Activated CD4-positive, CD25-positive, alpha-beta regulatory T cell treated with anti-CD3 and anti-CD28 coated beads, Interleukin-2, amount 50 U/mL, for 24 hours (primary cell): ENCODE data around the gene PTBP3.

Experiments used
- ATAC-seq, 2 donors: fragments of 150-1000 bp; cut with Tn5 transposase; one replicate each; pipeline ENCODE4 v1.10.0; 2021; ENCODE audit warnings: mild to moderate bottlenecking in 1 of 2, moderate library complexity in 1 of 2

The PTBP3 gene

DNA sequence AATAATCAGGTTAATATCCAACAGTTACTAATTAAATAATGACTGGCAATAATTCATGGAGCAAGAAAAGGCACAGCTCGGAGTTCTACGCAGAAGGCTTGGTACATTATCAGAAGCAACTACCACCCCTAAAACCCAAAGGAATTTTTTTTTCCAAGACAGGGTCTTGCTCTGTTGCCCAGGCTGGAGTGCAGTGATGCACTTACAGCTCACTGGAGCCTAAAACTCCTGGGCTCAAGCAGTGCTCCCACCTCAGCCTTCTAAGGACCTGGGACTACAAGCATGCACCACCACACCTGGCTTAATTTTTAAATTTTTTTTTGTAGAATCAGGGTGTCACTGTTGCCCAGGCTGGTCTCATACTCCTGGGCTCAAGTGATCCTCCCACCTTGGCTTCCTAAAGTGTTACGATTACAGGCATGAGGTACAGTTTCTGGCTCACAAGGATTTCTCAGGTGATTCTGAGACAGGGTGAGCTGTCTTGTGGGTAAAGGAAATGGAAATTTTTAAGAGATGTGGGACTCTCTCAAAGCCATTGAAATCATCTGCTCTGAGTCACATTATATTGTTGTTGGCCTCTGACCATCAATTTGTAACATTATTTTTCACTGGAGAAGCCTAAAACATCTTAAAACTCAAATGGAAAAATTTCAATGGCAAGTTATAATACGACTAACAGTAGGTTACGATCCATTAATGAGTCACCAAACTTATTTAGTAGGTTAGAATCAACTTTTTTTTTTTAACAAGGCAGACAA is 26.8 kb upstream of the PTBP3 start:
- ATAC-seq, result peak; percentile 76 to 77

DNA sequence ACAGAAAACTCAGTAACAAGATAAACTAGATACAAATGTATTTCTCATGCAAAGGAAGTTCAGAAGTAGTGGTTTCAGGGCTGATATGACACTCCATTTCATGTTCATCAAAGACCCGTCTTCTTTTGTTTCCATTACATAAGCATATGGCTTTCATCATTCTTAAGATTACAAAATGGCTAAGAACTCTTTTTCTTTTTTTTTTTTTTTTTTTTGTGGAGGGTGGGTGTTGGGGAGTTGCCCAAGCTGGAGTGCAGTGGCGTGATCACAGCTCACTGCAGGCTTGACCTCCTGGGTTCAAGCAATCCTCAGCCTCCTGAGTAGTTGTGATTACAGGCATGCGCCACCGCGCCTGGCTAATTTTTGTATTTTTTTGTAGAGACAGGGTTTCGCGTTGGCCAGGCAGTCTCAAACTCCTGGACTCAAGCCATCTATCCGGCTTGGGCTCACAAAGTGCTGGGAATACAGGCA is 22.0 kb upstream of the PTBP3 start:
- ATAC-seq, result peak; percentile 63 to 74

DNA sequence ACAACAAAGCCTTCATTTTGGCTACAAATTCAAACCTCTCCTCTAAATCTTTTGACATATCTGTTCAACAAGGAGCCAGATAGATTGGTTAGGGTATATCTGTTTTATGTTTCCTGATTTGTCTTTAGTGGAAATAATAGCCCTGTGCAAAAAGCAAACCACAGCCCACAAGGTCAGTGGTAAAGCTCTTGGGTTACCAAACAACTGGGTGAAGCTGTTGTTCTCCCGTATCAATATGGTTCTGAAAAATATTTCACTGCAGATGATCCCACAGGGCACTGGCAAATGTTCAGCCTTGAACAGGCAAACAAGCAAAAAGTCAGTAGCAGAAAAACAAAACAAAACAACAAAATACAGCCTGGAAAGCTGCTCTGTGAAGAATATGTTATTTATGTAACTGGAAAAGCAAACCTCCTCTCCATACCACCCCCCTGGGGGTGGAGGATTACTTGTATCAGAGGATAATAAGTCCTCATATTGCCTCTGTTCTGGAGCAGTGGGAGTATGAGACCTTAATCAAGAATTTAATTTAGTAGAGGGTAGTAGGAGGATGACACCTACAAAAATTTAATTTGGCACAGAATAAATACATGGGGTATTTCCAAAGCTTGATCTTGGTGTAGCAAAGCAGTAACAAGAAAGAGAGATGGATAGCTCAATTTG is 20.8 kb upstream of the PTBP3 start:
- no peak for ATAC-seq

DNA sequence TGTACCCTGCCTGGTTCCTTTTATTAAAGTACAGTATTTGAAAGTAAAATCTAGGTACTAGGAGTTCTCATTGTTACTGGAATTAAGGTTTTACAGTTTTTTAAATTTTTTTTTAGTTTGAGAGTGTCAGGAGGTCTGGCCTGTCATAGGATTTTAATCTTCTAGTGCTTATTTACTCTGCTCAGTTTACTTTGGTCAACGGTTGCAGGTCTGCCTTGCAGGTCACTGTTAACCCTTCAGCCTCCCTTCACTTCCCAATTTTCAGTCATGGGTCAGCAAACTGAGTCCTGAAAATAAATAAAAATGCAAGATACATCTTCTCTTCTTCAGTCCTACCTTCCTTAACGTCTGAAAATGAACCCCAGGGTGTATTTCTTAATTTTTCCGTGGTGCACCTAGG is 18.8 kb upstream of the PTBP3 start:
- no peak for ATAC-seq

DNA sequence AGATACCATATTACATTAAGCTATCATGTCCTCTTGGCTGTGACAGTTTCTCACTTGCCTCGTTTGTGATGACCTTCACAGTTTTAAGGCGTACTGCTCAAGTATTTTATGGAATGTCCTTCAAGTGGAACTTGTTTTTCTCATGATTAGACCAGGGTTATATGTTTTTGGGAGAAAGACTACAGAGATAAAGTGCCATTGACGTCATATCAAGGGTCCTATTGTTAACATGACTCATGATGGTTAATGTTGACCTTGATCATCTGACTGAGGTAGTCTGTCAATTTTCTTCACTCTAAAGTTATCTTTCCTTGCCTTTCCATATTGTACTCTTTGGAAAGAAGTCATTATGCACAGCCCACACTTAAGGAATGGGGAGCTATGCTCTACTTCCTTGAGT is 17.8 kb upstream of the PTBP3 start:
- no peak for ATAC-seq

DNA sequence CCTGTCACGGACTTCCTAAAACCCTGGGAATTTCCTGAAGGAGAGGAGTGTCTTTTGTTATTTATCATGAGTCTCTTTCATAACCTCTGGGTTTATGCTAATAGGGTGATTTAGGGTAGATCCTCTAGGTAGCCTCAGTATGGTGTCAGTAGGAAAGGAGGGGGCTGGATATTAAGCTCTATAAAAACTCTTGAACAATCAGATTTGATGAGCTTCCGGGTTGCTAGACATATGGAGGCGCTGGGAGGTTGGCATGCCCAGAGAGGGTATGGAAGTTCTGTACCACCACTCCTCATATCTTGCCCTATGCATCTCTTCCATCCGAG is 15.6 kb upstream of the PTBP3 start:
- no peak for ATAC-seq

DNA sequence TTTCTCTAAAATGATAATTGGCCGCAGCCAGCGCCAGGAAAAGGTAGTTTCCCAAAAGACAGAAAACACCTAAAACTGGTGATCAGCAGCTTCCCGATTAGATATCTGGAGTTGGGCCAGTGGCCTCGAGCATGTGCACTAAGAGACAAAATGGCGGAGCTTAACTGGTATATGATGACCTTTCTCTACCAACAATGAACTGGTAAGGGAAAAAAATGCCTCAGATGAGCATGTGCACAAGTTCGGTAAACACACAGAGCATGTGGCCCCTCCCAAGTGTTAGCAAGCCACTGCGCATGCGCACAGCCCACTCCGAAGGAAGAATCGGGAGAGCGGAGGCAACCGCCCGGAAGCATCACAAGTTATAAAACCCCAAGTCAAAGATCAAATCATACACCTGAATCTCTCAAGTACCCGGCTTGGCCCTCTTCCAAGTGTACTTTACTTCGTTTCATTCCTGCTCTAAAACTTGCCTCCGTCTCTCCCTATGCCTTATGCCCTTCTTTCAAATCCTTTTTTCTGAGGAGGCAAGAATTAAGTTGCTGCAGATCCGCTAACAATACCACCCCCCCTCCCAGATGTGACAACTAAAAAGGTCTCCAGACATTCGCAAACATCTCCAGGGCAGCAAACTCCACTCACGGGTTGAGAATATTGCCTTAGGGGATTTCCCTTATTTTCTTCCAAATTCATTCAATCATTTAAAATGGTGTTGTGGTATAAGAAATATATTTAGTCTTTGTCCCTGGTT is 15.0 kb upstream of the PTBP3 start:
- ATAC-seq, result peak in 1 of 2 donors; percentile 58

DNA sequence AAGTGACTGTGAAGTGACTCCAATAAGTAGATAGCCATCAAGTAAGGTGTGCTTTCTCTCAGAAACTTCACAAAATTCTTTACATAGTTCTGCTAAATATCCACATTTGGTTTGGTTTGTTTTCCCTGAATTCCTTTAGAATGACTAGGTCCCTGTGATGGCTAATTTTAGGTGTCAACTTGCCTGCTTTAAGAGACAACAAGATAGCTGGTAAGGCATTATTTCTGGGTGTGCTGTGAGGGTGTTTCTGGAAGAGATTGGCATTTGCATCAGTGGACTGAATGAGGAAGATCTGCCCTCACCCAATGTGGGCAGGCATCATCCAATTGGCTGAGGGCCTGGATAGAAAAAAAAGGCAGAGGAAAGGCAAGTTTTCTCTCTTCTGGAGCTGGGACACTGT is 8.3 kb upstream of the PTBP3 start:
- no peak for ATAC-seq

DNA sequence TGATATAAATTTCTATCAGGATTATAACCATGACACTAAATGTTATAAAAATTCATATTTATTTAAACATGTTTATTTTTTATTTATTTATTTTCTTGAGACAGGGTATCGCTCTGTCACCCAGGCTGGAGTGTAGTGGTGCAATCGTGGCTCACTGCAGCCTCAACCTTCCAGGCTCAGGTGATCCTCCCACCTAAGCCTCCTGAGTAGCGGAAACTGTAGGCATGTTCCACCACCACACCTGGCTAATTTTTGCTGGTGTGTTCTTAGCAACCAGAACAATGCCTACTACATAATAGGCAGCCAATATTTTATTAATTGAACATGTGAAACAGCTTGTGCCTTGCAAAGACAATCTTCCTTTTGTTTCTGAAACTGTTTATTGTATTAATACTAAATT is 6.5 kb upstream of the PTBP3 start:
- ATAC-seq, result no peak

DNA sequence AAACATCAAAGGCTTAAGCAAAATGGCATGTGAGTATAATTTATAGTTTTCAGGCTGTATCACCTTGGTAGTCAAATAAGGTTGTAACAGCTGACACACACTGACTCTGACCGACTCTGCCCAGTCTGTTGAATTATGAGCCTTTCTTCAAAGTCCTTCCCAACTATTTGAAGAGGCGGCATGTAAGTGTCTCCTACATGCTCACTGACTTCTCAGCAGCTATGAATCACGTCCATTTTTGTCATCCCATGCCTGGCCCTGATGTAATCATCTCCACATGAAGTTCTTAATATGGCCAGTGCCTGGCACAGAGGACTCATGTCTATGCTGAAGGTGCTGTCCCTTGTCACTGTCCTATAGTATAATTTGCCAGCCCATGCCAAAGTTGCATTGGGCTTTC is 5.1 kb upstream of the PTBP3 start:
- no peak for ATAC-seq

DNA sequence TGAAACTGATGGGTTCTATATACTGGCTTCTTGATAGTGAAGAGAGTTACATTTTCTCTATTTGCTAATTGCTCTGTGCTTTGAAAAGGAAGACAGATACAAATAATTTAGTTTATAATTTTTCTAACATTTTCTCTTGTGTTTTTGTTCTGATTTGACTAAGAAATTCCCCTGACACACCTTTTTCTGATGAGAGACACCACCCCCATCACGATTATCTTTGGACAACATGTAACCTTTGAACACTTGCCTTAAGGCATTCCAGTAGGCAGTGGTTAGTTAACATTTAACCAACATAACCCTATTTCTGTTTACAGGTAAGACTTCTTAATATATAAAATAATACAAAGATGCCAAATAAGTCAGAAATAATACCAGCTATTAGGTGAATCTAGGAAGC is 4.1 kb upstream of the PTBP3 start:
- ATAC-seq, result no peak

DNA sequence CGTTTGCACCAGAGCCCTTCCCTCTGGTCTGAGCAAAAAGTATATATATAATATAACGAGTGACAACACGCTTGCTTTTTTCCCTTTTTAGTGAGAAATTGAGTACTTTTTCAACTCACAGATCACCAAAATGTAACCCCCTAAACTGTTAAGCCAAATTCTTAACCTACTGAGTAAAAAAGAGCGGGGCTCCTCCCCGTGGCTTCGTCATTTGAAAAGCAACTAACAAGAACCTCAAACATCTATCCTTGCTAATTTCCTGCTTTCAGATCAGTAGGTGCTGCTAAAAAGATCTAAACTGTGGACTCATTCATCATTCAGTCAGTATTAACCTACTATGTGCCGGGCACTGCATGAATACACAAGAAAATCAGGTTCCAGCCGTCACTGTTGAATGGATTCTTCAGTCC is 1.0 kb upstream of the PTBP3 start:
- peak; percentile 13 to 27 for ATAC-seq

DNA sequence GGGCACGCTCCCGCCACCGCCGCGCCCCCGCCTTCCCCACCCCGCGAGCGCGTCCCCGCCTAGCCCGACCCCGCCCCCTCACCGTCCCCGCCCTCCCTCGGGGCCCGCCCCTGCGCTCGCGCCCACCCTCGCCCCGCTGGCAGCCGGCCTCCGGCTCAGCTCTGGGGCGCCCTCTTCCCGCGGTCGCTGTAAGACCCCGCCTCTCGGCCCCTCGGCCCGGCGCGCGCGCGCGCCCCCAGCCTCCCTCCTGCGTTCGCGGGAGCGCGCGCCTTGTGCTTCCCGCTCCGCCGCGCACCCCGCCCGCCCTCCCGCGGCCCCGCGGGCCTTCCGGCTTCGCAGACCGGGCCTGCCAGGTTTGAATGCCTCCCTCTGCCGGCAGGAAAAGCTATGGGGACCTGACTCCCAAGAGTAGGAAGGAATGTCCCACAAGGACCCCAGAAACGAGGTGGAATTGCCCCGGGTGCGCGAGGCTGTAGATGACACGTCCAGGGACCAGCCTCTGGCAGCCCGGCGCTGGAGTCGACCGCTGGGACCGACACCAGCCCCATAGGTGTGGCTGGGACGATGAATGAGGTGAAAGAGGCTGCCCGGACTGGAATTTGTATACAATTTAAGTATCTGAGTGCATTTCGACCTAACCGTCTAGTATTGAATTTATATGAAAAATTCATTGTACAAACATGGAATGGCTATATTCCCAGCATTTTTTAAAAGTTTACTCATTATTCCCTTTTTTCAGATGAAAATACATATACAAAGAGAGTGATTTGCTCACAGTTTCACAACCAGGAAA is 416 bp upstream of the PTBP3 start:
- peak; percentile 77 to 86 for ATAC-seq

DNA sequence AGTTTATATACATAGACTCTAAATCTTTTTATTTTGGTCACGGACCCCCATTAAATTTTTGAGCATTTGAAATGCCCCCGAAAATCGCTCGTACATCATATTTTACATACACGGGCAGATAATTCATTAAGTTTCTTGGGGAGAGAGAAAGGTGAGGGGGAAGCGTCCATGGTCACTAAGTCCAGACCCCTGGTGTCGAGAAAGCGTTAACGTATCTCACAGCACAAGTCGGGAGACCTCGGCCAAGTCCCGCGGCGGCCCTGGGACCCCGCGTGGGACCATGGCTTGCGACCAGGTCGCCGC is 794 bp downstream of the PTBP3 start:
- no peak for ATAC-seq

DNA sequence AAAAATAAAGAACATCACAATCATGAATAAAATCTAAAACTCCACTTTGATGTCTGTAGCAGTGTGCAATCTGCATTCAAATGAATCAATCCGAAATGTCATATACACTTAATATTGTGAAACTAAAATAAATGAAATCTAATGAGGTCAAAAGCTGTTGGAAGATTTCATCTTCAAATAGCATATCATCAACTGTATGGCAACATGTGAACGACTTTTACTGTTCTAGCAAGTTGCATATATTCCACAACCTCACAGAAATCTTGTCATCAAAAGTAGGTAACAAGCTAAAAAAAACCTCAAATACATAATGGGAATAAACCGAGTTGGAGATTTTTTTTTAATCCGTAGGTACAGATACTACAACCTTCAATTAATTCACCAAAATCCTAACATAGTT is 1.2 kb downstream of the PTBP3 start:
- no peak for ATAC-seq

DNA sequence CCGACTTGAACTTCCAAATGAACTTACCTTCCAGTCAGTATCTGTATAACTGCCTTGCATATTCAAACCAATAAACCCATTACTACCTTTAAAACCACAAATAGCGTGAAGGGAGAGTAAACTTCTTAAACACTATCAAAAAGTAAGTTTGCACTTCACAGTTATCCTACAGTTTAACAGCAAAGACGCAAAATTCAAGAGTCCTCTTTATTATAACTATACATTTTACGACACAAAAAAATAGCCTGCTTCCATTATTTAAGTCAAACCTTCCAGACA is 1.8 kb downstream of the PTBP3 start:
- no peak for ATAC-seq

DNA sequence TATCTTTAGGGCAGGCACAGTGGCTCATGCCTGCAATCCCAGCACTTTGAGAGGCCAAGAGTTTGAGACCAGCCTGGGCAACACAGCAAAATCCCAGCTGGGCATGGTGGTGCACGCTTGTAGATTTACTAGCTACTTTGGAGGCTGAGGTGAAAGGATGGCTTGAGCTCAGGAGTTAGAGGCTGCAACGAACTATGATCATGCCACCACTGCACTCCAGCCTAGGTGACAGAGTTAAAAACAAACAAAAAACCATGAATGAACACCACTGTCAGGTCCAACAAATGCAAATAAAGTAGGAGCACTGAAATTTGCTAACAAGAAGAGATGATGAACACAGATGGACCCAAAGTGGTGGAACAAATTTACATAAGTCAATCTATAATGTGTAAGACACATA is 4.9 kb downstream of the PTBP3 start:
- ATAC-seq, result no peak

DNA sequence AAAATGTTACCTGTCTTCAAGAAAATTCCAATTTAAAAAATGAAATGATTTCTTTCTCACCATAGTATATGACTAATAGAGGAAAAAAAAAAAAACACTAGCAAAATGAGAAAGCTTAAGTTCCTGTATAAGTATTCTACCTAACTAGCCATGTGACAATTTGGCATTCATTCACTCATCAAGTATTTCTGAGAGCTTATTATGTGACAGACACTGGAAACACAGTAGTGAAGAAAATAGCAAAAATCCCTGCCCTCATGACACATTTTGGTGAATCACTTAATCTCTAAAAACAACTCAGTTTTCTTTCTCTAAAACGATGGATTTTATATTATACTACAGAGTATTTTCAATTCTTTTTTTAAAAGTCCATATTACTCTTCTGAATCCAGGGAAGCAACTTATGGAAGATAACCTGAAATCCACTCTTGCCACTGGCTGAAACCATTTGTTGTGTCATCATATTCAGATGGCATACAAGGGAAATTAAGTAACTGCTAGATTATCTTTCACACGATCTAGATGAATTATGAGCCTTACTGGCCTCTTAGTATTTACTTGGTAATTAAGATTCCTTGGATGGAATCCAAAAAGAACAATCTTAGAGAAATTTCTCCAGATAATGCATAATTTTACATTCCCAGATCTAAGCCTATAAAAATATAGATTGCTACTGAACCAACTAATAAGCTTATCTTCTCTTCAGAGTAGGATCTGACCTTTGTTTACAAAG is 5.5 kb downstream of the PTBP3 start:
- peak; percentile 80 to 82 for ATAC-seq

DNA sequence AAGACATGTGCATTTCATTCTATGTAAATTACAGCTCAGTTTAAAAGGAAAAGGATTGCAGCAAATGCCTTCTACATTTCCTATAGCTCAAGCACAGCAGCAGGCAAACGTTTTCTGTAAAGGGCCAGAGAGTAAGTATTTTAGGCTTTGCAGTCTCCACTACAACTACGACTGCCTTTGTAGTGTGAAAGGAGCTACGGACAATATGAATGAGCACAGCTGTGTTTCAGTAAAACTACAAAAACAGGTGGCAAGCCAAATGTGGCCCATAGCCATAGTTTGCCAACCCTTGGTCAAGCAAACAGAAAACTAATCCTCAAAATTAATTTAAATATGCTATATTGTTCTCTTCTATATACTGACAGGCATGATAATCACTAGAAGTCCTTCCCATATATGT is 7.2 kb downstream of the PTBP3 start:
- ATAC-seq, result no peak

DNA sequence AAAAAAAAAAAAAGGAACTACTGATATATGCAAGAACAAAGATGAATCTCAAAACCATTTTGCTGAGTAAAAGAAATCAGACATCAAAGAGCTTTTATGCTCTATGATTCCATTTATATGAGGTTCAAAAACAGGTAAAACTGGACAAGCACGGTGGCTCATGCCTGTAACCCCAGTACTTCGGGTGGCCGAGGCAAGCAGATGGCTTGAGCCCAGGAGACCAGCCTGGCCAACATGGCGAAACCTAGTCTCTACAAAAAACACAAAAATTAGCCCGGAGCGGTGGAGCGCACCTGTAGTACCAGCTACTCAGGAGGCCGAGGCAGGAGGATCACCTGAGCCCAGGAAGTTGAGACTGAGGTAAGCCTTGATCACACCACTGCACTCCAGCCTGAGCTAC is 7.8 kb downstream of the PTBP3 start:
- ATAC-seq, result no peak

DNA sequence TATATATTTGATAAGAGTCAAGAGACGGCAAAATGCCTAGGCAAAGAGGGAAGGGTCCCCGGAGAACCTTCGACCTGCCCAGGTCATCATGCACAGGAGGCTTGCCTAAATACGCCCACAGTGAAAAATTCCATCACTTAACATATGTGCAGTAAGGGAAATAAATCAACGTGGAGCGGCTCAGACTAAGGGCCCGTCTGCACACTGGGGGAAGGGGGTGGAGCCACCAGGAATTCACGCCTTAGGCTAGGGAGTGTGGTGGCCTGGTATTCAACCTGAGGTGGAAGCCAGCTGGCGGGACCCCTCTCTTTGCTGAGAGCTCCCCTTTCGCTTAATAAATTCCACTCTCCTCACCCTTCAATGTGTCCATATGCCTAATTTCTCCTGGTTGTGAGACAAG is 8.3 kb downstream of the PTBP3 start:
- ATAC-seq, result no peak

DNA sequence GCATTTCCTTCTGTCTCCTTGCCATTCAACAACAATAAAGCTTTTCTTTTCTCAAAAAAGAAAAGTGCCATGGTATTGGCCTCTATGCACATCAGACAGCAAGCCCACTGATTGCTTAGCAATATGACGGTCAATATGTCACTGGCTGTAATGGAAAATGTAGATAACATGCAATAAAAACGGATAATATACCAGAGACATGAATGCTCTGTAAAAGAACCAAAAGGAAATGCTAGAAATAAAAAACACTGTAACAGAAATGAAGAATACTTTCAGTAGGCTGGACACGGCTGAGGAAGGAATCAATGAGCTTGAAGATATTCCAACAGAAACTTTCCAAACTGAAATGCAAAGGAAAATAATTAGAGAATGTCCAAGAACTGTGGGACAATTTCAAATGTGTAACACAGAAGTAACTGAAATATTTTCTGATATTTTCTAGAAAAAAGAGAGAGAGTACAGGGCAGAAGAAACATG is 10.0 kb downstream of the PTBP3 start:
- no peak for ATAC-seq
